ENCODE results near the gene S100PBP.

GRCh38 chr1:32893198-32894018 lies 76.0 kb downstream of the S100PBP start:
- TF ChIP-seq EZH2phosphoT487 (IDR thresholded peaks at IDR 0.05; ENCODE audit: borderline replicate concordance, low read depth) (no peak), FOSL2 (IDR thresholded peaks at IDR 0.05; ENCODE audit: borderline replicate concordance, low read depth) (no peak)

Data from SK-N-SH (cell line).